Neural cell (in vitro differentiated cells): ENCODE data around the gene EIF3D.

Experiments used
- CTCF ChIP-seq: fragments of 450-650 bp; IDR thresholded peaks from 2 replicates; pipeline ENCODE4 v1.5.1; 2014; ENCODE audit warnings: antibody characterized with exemption, mild to moderate bottlenecking, moderate library complexity; ENCODE audit not compliant: poor library complexity, severe bottlenecking
- EP300 ChIP-seq: fragments of 450-650 bp; conservative IDR thresholded peaks from 2 replicates; pipeline ENCODE4 v1.6.1; 2014; ENCODE audit warnings: antibody characterized with exemption, mild to moderate bottlenecking, moderate library complexity; ENCODE audit not compliant: poor library complexity, severe bottlenecking
- EZH2 ChIP-seq: fragments of 200-600, 300-800 bp; shearing (Covaris generic), sonication (generic); IDR thresholded peaks from 2 replicates; pipeline ENCODE4 v1.6.1; 2014; ENCODE audit warnings: antibody characterized with exemption, low read length, borderline replicate concordance, mild to moderate bottlenecking; ENCODE audit not compliant: insufficient read depth, poor library complexity, severe bottlenecking
- MXI1 ChIP-seq: fragments of 450-650 bp; conservative IDR thresholded peaks from 2 replicates; pipeline ENCODE4 v1.6.1; 2014; ENCODE audit warnings: antibody characterized with exemption, mild to moderate bottlenecking; ENCODE audit not compliant: poor library complexity, severe bottlenecking
- POLR2AphosphoS5 ChIP-seq: IDR thresholded peaks from 2 replicates; pipeline ENCODE4 v1.6.1; 2012
- RAD21 ChIP-seq: fragments of 450-650 bp; conservative IDR thresholded peaks from 2 replicates; pipeline ENCODE4 v1.6.1; 2014; ENCODE audit warnings: antibody characterized with exemption, mild to moderate bottlenecking, moderate library complexity

- TF ChIP-seq POLR2AphosphoS5: no peak
- TF ChIP-seq MXI1: no peak
- TF ChIP-seq CTCF: no peak
- no peak for TF ChIP-seq RAD21
- no peak for TF ChIP-seq EP300
- TF ChIP-seq EZH2: no peak
These were observed 34.5 kb upstream of the EIF3D start for GRCh38 chr22:36563444-36563843.
